IPS-18a (cell line): Measurements from ENCODE around the gene BUB1.
A peak's percentile ranks its signal among the peaks of the same experiment; 100 is the strongest.

ENCODE experiments used
- H3K27ac ChIP-seq: one replicate; pipeline ENCODE4 v1.5.1; 2013; ENCODE audit warnings: low read length
- H3K27me3 ChIP-seq: one replicate; pipeline ENCODE4 v1.6.1; 2013; ENCODE audit warnings: mild to moderate bottlenecking, low read length; ENCODE audit not compliant: control insufficient read depth, insufficient read depth
- H3K36me3 ChIP-seq: one replicate; pipeline ENCODE4 v1.6.1; 2013; ENCODE audit warnings: low read depth, low read length; ENCODE audit not compliant: control insufficient read depth
- H3K4me1 ChIP-seq: one replicate; pipeline ENCODE4 v1.6.1; 2013; ENCODE audit warnings: low read depth, low read length; ENCODE audit not compliant: control insufficient read depth
- H3K4me3 ChIP-seq: one replicate; pipeline ENCODE4 v1.5.1; 2013; ENCODE audit warnings: low read length
- H3K9ac ChIP-seq: one replicate; pipeline ENCODE4 v1.6.1; 2013; ENCODE audit warnings: mild to moderate bottlenecking, low read length, moderate library complexity
- H3K9me3 ChIP-seq: one replicate; pipeline ENCODE4 v1.6.1; 2013; ENCODE audit warnings: low read depth, low read length; ENCODE audit not compliant: control insufficient read depth

The BUB1 gene

DNA sequence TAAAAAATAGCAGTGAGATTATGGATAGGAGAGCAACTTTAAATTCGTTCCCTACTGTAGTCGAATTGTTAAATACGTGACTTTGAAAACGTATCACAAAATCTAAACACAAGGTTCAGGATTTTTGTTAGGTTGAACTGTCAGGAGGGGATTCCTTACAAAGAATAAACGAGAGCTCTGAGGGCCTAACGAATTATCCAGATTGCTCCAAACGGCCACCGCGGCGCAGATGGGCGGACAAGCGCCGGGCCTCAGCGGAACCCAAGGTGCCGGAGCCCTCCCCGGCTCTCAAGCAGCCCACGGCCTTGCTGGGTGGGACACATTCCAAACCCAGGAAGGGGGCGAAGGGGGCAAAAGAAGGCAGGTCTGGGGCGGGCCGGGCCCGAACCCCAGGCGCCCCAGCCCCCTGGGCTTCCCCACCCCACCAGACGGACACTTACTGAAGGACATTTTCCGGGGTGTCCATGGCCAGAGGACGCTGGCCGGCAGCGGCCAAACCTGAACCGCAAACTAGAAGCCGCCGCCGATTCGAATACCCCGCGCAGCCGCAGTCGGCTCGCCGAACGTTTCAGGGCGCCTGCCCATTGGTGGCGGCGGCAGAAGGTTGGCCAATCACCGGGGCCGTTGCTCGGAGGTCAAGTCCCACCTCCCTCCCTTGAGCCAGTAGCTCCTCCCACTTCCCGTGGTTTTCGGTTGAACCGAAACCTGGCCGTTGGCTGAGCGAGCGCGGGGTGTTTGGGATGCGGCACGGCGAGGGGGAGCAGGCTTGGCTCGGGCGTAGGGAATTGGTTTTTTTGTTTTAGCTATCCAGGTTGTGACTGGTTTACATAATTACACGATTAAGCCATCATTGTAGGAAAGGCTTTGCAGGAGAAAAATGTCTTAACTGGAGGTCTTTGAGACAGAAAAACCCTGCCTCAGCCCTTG lies at the start of gene BUB1:
Gene BUB1, minus strand, starts transcription at position 534 of the 927 bp plus-strand sequence. Its CDS starts 68 bp downstream, at position 466.
- no peak within 1 kb of the TSS for H3K27ac ChIP-seq
- peak within 1 kb of the TSS; percentile 81 for H3K9ac ChIP-seq
- no peaks in the 10 kb centered on the region for H3K9me3 ChIP-seq
- peaks cover 30% of the 10 kb centered on the region for H3K4me1 ChIP-seq
- H3K36me3 ChIP-seq: peaks cover 21% of the 10 kb centered on the region
- H3K4me3 ChIP-seq: peak within 1 kb of the TSS; percentile 96
- H3K27me3 ChIP-seq: peaks cover 5% of the 10 kb centered on the region

DNA sequence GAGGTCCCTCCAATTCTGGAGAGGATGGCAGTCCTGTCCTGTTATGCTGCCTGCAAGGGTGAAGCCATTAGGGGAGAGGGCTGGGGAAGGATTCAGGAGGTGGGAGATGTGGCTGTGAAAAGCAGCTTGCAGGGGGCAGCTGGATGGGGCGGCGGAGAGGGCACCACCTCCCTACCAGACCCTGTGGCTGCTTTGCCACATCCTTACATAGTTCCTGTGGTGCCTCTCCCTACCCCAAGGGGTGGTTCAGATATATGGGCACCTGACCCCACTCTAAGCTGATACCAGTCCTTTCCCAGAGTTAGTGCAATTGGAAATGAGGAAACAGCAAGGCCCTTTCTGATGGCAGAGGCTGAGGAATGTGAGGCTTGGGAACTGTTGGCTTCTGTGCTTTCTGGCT lies 48.4 kb upstream of the BUB1 start:
- no peaks in the 10 kb centered on the region for H3K9me3 ChIP-seq
- H3K4me1 ChIP-seq: peaks cover 15% of the 10 kb centered on the region
- H3K27ac ChIP-seq: no peak overlapping the region
- H3K27me3 ChIP-seq: peaks cover 3% of the 10 kb centered on the region
- H3K36me3 ChIP-seq: no peaks in the 10 kb centered on the region
- no peak overlapping the region for H3K4me3 ChIP-seq
- H3K9ac ChIP-seq: no peak overlapping the region

DNA sequence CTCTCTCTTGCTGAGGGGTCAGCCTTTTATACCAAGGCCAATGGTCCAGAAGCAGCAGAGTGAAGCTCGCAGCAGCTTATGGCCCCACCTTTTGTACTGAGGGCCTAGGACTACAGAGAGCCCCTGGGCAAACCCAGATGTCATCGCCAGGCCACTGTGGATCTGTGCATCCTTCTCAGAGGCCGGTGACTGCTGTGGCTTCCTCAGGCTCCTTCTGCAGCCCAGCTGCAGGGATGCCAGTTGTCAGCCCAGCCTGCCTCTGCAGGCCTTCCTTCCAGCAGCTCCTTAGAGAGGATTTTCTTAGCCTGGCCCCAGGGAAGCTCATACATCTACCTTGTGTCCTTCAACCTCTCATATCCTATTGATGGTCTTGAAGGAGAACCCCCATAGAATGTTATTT lies 48.0 kb upstream of the BUB1 start:
- H3K9me3 ChIP-seq: no peaks in the 10 kb centered on the region
- peaks cover 12% of the 10 kb centered on the region for H3K4me1 ChIP-seq
- H3K9ac ChIP-seq: no peak overlapping the region
- no peaks in the 10 kb centered on the region for H3K27me3 ChIP-seq
- H3K27ac ChIP-seq: no peak overlapping the region
- H3K36me3 ChIP-seq: no peaks in the 10 kb centered on the region
- no peak overlapping the region for H3K4me3 ChIP-seq

DNA sequence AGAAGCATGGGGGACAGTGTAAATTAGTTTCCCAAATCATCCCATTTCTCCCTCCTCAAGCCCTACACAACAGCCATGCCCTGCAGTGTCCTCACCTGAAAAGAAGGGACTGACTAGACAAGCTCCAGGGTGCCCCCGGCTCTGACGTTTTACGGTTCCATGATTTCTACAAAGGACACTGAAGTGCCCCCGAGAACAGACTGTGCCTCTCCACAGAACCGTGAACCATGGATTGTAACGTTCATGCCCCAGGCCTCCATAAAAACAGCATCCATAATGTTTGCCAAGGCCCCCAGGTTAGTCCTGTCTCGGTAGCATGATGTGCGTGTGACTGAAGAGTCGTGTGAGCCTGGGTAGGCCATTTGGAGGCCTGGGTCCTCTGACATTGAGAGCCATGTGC lies 47.5 kb upstream of the BUB1 start:
- H3K9me3 ChIP-seq: no peaks in the 10 kb centered on the region
- no peak overlapping the region for H3K9ac ChIP-seq
- no peak overlapping the region for H3K4me3 ChIP-seq
- peaks cover 8% of the 10 kb centered on the region for H3K4me1 ChIP-seq
- H3K27me3 ChIP-seq: no peaks in the 10 kb centered on the region
- no peaks in the 10 kb centered on the region for H3K36me3 ChIP-seq
- H3K27ac ChIP-seq: no peak overlapping the region

DNA sequence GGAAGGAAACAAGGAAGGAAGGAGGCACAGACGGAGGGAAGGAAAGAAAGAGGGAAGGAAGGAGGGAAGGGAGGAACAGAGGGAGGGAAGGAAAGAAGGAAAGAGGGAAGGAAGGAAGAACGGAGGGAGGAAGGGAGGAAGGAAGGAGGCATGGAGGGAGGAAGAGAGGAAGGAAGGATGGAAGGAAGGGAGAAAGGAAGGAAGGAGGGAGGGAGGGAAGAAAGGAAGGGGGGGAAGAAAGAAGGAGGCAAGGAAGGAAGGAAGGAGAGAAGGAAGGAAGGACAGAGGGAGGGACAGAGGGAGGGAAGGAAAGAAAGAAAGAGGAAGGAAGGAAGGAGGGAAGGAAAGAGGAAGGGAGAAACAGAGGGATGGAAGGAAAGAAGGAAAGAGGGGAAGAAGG lies 47.0 kb upstream of the BUB1 start:
- Histone ChIP-seq H3K27me3 (no peaks in the 10 kb centered on the region), H3K4me1 (peaks cover 8% of the 10 kb centered on the region), H3K9me3 (no peaks in the 10 kb centered on the region), H3K4me3 (no peak overlapping the region), H3K9ac (no peak overlapping the region), H3K36me3 (no peaks in the 10 kb centered on the region), H3K27ac (no peak overlapping the region)

DNA sequence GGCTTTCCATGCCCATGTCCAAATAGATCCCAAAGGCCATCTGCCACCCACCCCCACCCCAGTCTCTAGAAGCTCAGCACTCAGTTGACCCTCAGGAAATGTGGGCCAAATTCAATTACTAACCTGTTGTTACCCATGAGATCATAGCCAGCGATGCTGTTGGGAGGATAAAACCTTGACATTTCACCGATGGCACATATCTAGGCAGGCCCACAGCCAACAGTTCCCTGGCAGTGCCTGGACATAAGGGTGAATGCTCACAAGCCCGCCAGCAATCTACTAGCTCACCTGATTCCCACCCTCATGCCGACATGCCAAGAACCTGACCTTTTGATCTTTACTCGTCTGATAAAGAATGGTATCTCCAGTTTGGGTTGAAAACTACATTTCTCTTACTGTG lies 42.7 kb upstream of the BUB1 start:
- Histone ChIP-seq H3K4me3 (no peak overlapping the region), H3K36me3 (no peaks in the 10 kb centered on the region), H3K9ac (no peak overlapping the region), H3K4me1 (no peaks in the 10 kb centered on the region), H3K9me3 (no peaks in the 10 kb centered on the region), H3K27me3 (no peaks in the 10 kb centered on the region), H3K27ac (no peak overlapping the region)

DNA sequence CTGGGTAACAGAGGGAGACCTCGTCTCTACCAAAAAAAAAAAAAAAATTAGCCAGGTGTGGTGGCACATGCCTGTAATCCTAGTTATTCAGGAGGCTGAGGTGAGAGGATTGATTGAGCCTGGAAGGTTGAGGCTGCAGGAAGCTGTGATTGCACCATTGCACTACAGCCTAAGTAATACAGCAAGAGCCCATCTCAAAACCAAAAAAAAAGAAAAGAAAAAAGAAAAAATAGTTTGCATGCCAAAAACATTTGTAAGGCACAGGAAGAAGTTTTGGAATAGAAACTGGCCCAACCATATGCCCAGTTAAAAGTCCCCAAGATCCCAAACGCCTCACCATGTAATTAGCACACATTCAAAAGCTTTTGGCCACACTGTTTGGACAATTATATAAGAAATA lies 41.1 kb upstream of the BUB1 start:
- no peaks in the 10 kb centered on the region for H3K36me3 ChIP-seq
- H3K9ac ChIP-seq: no peak overlapping the region
- no peaks in the 10 kb centered on the region for H3K27me3 ChIP-seq
- no peaks in the 10 kb centered on the region for H3K4me1 ChIP-seq
- H3K4me3 ChIP-seq: no peak overlapping the region
- no peaks in the 10 kb centered on the region for H3K9me3 ChIP-seq
- no peak overlapping the region for H3K27ac ChIP-seq

DNA sequence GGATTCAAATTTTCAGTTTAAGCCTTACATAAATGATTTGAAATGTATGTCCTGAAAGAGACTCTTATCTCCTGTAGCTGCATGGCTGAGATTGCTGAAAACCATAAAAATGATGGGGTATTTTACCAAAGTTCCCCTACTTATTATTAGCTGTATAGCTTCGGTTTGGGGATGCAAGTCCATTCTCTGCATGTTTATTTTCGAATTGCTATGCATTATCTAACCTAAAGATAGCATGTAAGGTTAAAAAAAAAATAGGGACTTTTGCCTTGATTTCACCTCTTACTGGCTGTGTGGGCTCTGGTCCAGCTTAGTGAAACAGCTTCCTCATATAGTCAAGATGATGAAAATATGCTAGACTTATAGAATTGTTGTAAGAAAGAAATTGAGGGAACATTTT lies 40.5 kb upstream of the BUB1 start:
- H3K27me3 ChIP-seq: no peaks in the 10 kb centered on the region
- H3K4me1 ChIP-seq: no peaks in the 10 kb centered on the region
- no peak overlapping the region for H3K9ac ChIP-seq
- no peak overlapping the region for H3K4me3 ChIP-seq
- no peaks in the 10 kb centered on the region for H3K9me3 ChIP-seq
- H3K27ac ChIP-seq: no peak overlapping the region
- no peaks in the 10 kb centered on the region for H3K36me3 ChIP-seq

DNA sequence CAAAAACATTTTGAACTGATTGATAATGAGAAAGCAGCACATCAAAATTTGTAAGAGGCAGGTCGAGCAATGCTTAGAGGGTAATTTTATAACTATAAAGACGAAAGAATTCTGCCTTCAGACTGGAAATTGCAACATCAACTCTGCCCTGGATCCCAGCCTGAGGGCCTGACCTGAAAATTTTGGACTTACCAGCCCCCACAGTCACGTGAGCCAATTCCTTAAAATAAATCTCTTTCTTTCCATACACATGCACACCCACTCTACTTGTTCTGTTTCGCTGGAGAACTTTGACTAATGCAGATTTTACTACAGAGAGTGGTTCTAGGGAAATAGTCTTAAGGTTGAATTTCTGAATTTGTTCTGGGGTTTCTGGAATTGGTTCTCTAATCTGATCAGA lies 39.9 kb upstream of the BUB1 start:
- H3K36me3 ChIP-seq: no peaks in the 10 kb centered on the region
- H3K9me3 ChIP-seq: no peaks in the 10 kb centered on the region
- H3K4me3 ChIP-seq: no peak overlapping the region
- no peak overlapping the region for H3K27ac ChIP-seq
- no peaks in the 10 kb centered on the region for H3K27me3 ChIP-seq
- no peaks in the 10 kb centered on the region for H3K4me1 ChIP-seq
- H3K9ac ChIP-seq: no peak overlapping the region

DNA sequence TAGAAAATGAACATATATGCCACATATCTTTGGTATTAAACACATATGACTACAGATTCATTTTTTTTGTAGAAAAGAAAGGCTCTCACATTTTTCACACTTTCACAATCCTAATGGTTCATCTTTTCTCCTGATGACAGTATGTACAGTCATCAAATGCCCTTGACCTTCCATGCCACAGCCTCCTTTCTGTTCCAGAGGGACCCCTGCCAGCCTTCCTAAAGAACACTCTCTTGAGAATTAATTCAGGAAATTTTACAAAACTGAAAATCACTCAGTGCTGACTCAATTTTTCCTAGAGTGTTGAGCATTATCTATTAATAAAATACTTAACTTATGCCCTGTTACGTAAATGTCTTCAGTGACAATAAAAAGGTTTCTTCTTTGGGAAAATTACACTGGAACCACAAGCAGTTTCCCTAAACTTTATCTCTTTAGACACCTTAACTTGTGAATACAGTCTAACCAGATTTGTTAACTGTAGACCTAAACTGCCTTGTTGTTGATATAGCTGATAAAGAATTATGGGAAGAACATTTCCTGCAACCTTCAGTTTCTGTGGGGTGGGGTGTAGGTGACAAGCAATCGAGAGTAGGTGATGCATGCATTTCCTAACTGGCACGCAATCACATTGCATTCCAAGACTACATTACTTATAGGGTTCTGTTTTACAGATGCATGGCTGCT lies 39.2 kb upstream of the BUB1 start:
- no peaks in the 10 kb centered on the region for H3K4me1 ChIP-seq
- no peak overlapping the region for H3K9ac ChIP-seq
- H3K9me3 ChIP-seq: no peaks in the 10 kb centered on the region
- no peak overlapping the region for H3K4me3 ChIP-seq
- H3K36me3 ChIP-seq: no peaks in the 10 kb centered on the region
- no peak overlapping the region for H3K27ac ChIP-seq
- H3K27me3 ChIP-seq: no peaks in the 10 kb centered on the region

DNA sequence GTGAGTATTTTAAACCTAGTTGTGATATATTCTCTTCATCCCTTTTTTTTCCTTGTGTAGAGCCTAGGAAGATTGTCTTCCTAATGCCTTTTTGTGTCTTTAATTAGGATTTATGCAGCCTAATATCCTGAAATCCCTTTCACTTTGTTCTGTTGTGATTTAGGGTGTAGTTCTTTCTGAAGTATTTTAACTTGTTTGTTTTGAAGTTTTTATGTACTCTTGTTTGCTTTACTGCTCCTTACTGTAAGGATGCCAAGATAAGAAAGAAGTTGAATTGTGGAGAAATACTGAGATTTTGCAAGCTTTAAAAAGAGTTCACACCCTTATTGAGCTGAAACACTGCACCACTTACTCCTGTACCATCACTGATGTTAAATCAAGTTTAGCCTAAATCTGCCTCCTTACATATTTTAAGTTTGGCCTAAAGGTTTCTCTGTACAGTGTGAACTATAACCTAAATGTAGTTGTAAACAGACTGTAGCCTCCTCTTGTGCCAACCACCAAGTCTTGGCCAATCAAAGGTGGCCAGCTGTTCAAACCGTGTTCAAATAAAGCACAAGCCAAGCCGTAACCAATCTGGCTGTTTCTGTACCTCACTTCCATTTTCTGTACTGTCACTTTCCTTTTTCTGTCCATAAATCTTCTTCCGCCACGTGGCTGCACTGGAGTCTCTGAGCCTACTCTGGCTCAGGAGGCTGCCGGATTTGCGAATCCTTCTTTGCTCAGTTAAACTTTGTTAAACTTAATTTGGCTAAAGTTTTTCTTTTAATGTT lies 36.8 kb upstream of the BUB1 start:
- Histone ChIP-seq H3K27ac (no peak overlapping the region), H3K27me3 (no peaks in the 10 kb centered on the region), H3K4me3 (no peak overlapping the region), H3K4me1 (no peaks in the 10 kb centered on the region), H3K36me3 (no peaks in the 10 kb centered on the region), H3K9me3 (no peaks in the 10 kb centered on the region), H3K9ac (no peak overlapping the region)
